HTR-8/SVneo (cell line): Measurements from ENCODE around the gene DLK1.

Experiments used
- DNase-seq: peaks from one replicate; pipeline ENCODE4 v3.0.0; 2011; ENCODE audit warnings: low spot score, mixed read lengths; ENCODE audit not compliant: insufficient read length
- FAIRE-seq: peaks from 2 replicates; lab custom pipeline; 2011; peaks lifted over from hg19 to GRCh38; lab: Jason Lieb, UNC

The DLK1 gene

GRCh38 chr14:100711493-100711892 lies 15.2 kb upstream of the DLK1 start:
- DNase-seq (no peak), FAIRE-seq (no peak)

- FAIRE-seq (no peak), DNase-seq (no peak)
Observed at GRCh38 chr14:100712490-100712889, 14.2 kb upstream of the DLK1 start.

DNA sequence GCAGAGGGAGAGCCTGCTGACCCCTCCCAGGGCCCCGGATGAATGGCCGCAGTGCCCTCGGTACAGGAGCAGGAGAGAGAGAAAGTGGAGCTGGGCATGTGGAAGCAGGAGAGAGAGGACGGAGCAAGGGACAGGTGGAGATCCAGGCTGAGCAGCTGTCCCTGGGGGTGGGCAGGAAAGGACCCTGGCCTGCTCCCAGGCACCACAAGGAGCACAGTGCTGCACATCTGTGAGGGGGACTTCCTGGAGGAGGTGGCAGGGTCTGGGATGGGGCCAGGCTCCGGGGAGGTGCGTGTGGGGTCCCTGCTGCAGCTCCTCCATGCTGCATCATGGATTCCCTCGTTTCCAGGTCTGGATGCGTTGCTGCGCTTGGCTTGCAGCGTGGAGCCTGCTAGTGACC lies 13.0 kb upstream of the DLK1 start:
- no peak for FAIRE-seq
- DNase-seq: no peak

DNA sequence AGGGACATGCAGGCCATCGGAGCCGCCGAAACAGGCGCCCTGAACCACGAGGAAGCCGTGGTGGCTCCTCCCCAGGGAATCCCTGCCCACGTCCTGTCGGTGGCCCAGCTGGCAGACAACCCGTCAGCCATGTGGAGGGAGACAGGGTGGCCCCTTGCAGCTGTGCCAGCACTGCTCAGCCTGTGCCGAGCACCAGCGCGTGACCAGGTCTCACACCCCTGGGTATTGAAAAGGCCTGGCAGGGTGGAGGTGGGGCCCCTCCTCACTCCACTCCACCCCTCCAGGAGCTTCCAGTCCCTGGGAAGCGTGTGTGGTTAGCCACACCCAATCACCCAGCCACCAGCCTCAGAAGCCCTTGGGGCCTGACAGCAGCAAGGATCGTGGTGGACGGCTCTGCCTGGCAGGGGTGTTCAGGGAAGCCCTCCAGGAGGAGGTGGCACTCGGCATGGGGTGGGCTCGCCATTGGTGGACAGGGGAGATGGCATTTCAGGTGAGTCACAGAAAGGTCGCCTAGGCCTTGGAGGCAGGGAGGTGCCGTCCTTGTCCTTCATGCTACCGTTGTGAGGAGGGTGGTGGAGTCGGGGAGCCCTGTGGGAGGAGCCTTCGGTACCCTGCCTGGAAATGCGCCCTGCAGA lies 12.3 kb upstream of the DLK1 start:
- no peak for FAIRE-seq
- DNase-seq: no peak

GRCh38 chr14:100715332-100715731 lies 11.4 kb upstream of the DLK1 start:
- no peak for DNase-seq
- no peak for FAIRE-seq

DNA sequence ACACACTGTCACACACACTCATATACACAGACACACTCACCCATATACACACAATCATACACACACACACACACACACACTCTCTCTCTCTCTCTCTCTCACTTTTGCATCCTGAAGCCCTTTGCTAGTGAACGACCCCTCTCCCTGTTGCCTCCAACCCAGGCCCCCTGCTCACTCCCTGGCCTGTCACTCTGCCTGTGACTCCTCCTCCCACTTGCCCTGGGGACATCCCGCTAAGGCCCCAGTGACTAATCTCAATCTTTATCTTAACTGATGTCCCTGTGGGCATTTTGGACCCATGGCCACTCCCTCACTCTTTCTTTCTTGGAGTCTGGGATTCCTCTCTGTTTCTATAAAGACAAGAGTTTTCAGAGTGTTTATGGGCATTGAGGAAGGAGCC lies 10.9 kb upstream of the DLK1 start:
- FAIRE-seq (no peak), DNase-seq (no peak)

DNA sequence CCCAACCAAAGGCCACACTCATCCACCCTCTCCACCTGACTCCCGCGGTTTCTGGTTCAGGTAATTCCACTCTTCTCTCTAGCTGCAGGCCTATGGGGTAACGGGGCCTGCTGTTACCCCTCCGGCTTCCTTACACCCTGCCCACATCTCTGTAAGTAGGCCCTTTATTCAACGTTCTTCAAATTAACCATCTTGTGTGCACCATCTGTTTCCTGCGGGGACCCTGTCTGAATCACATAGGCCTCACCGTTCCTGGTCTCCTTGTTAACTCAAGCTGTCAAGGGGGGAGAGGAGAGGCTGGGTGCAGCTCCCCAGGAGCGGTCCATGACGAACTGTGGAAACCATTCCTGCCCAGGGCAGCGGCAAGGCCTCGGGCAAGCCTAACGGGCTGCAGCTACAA lies 9.3 kb upstream of the DLK1 start:
- FAIRE-seq (no peak), DNase-seq (no peak)

DNA sequence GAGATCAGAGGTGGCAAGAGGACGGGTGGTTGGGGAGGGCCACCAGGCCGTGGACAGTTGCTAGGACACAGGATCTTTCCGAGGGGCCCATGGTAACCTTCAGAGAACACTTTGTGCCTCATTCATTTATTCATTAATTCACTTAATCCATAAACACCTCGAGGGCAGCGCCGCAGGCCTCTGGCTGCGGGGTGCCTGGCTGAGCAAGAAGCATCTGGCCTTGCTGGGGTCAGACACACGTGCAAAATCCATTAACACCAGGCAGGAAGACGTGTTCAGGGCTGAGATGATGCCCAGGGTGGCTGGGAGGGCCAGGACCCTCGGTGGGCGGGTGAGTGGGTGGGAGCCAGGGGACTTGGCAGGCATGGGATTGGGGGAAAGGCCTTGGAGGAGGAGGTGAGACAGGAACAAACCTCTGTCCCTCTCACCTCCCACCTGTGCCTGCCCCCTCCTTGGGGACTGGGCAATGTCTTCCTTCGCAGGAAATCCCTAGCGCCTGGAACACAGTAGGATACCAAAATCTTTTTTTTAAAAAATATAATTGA lies 6.6 kb upstream of the DLK1 start:
- FAIRE-seq (no peak), DNase-seq (no peak)

- DNase-seq (no peak), FAIRE-seq (peak; percentile 23)
Observed at GRCh38 chr14:100721568-100721967, 5.1 kb upstream of the DLK1 start.

DNA sequence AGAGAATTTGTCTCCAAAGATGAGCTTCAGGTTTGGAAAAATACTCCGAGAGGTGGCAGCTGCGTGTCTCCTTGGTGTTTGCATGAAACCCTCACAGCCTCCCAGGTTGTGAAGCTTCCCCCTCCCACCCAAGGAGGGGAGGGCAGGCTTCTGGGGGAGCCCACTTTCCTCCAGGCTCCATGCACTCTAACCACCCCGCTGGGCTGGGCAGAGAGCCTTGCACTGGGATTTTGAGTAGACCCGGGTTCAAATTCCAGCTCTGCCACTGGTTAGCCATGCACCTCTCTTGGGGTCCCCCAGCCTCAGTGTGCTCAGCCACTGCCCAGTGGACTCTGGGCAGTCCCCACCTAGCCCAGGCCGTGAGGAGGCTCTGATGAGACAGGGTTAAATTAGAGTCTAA lies 4.3 kb upstream of the DLK1 start:
- DNase-seq: no peak

GRCh38 chr14:100723135-100723829 lies 3.4 kb upstream of the DLK1 start:
- DNase-seq: no peak
- FAIRE-seq: no peak

More for the DNA sequence above, 4.3 kb upstream of the DLK1 start:
- no peak for FAIRE-seq

GRCh38 chr14:100723830-100724437 lies 2.8 kb upstream of the DLK1 start:
- no peak for FAIRE-seq
- no peak for DNase-seq

GRCh38 chr14:100724536-100724935 lies 2.2 kb upstream of the DLK1 start:
- DNase-seq (no peak), FAIRE-seq (no peak)

GRCh38 chr14:100725587-100726387 lies 905 bp upstream of the DLK1 start:
- DNase-seq (no peak), FAIRE-seq (no peak)

DNA sequence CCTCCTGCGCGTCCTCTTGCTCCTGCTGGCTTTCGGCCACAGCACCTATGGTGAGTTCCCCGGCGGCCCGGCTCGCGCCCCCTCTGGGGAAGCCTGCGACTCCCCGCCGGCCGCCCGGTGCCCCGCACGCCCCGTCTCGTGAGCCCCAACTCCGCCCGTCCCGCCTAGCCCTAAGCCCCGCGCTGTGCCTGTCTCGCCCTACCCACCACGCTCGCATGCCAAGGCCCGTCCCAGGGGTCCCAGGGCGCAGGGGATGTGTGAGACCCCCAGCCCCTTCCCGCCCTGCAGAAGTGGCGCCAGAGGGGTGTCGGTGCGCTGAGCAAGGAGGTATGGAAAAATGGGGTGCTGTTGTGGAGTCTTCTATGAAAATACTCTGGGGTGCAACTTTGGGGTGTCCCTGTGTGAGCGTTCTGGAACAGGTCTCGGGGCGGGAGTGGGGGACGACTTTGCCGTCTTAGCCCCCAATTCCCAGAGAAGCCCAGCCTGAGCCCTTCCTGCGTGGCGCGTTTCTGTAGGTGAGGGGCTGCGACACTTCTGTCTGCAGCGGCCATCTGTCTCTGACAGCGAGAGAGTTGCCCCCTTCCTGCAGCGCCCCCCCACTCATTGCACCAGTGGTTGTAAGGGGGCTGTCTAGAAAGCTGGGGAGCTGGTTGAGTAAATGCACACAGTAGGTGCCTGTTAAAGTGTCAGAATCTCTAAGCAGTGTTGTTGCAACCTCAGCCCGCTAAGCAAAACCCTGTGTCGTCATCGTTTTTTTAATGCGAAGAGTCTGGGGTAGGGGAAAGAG lies 587 bp downstream of the DLK1 start:
- DNase-seq (no peak), FAIRE-seq (no peak)

DNA sequence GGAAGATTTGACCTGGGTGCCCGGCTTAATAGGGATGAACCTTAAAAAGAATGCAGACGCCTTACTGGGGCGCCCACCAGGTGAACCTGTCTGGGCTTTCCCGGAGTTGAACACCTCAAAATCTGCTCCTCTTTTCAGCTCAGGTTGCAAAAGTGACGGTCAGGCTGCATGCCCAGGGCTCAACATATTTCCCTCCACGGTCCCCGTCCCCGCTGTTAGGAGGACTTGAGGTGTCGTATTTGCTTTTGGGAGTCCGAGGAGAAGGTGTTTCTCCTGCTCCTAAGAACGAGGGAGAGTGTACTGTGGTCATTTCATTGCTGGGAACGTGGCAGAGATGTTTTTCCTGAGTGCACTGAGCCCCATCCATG lies 1.2 kb downstream of the DLK1 start:
- FAIRE-seq: no peak
- no peak for DNase-seq

GRCh38 chr14:100728962-100729361 lies 2.3 kb downstream of the DLK1 start:
- DNase-seq (no peak), FAIRE-seq (no peak)

- no peak for DNase-seq
- FAIRE-seq: no peak
Observed at GRCh38 chr14:100729982-100730381, 3.3 kb downstream of the DLK1 start.

DNA sequence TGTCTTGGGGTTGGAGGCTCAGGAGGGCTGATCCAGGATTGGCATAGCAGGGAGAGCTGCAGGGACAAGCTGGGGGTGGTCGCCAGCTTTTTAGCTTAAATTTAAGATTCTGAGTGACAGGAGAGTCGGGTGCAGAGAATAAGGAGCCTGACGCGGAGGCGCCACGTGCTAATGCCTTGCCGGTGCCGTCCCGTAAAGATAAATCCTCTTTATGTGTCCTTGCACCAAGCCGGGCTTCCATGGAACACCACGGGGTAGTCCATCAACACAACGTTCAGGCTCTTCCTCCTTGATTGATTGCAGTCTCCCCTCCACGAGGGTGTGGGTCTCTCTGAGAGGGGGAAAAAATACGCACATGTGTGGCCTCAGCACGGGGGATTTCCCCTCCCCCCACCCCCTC lies 3.9 kb downstream of the DLK1 start:
- FAIRE-seq: no peak
- no peak for DNase-seq
